Measurements from ENCODE around the gene CEP57L1.
"Not testable (repeated sequence)": the region's sequence is repeated elsewhere in the genome, so short reads cannot be mapped to it uniquely, and the experiment has no call there.

DNA sequence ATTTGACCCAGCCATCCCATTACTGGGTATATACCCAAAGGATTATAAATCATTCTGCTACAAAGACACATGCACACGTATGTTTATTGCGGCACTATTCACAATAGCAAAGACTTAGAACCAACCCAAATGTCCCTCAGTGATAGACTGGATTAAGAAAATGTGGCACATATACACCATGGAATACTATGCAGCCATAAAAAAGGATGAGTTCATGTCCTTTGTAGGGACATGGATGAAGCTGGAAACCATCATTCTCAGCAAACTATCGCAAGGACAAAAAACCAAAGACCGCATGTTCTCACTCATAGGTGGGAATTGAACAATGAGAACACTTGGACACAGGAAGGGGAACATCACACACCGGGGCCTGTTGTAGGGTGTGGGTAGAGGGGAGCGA lies 40.7 kb downstream of the CEP57L1 start:
- not testable (repeated sequence) for TF ChIP-seq EZH2 (IDR thresholded peaks at IDR 0.05; ENCODE audit: insufficient read depth, poor library complexity, severe bottlenecking); EZH2phosphoT487 (IDR thresholded peaks at IDR 0.05; ENCODE audit: insufficient read depth, low read depth)
